Prostate gland (tissue), 2 donors: Measurements from ENCODE around the gene CFAP54.

Experiments
- CTCF ChIP-seq, 4 experiments: fragments of 200-600 bp in 2 of 4; fragments of 450-650 bp in 2 of 4; sonication (generic) in 2 of 4; IDR thresholded peaks; 1 replicate in 3 of 4; 2 replicates in 1 of 4; pipeline ENCODE4 v1.5.1; 2016 to 2019; ENCODE audit warnings: antibody characterized with exemption in 4 of 4, mild to moderate bottlenecking in 2 of 4, moderate library complexity in 2 of 4
- POLR2A ChIP-seq: fragments of 450-650 bp; IDR thresholded peaks from one replicate; pipeline ENCODE4 v1.6.1; 2016; ENCODE audit warnings: antibody characterized with exemption, mild to moderate bottlenecking

- TF ChIP-seq CTCF (IDR thresholded peaks at IDR 0.05) (peak; percentile 74 to 97 (median 87)), POLR2A (no peak)
Observed at GRCh38 chr12:96489392-96490056, at the start of gene CFAP54.
